Fibroblast of the aortic adventitia (primary cell): ENCODE data around the gene INPP4A. TPM values are rescaled to one million over a fixed set of nuclear protein-coding genes. Genes with fewer than 3 reads are reported as not detected.

Experiments
- DNase-seq: peaks from one replicate; pipeline ENCODE4 v3.0.0-alpha.2; 2010; ENCODE audit warnings: low read depth
- H3K4me3 ChIP-seq: 2 replicates; pipeline ENCODE4 v1.5.1; 2011; ENCODE audit warnings: low read depth, mild to moderate bottlenecking, control low read depth, low read length, moderate library complexity
- CTCF ChIP-seq: IDR thresholded peaks from 2 replicates; pipeline ENCODE4 v1.5.1; 2011; ENCODE audit warnings: mild to moderate bottlenecking, low read length, control low read depth, inconsistent platforms; ENCODE audit not compliant: insufficient read depth
- total RNA-seq: library from RNA; depleted of rRNA; stranded (reverse); fragments of >200 nt; gene quantifications from 2 replicates; pipeline ENCODE4 v1.2.3, GENCODE V29; 2012; ENCODE audit warnings: low replicate concordance

The INPP4A gene
- total RNA-seq, 1 donor, result 16.2 TPM

- H3K4me3 ChIP-seq, result no peak overlapping the region
- no peak for TF ChIP-seq CTCF
- DNase-seq, result no peak
These were observed 94.5 kb downstream of the INPP4A start for GRCh38 chr2:98539056-98539735.

GRCh38 chr2:98540536-98540935 is 95.9 kb downstream of the INPP4A start:
- DNase-seq, result no peak
- no peak overlapping the region for H3K4me3 ChIP-seq
- TF ChIP-seq CTCF, result no peak

GRCh38 chr2:98541489-98541888 is 96.8 kb downstream of the INPP4A start:
- no peak for TF ChIP-seq CTCF
- DNase-seq, result no peak
- H3K4me3 ChIP-seq, result no peak overlapping the region

GRCh38 chr2:98541906-98542305 is 97.2 kb downstream of the INPP4A start:
- no peak for TF ChIP-seq CTCF
- no peak overlapping the region for H3K4me3 ChIP-seq
- DNase-seq, result no peak

- no peak for DNase-seq
- H3K4me3 ChIP-seq, result no peak overlapping the region
- TF ChIP-seq CTCF, result no peak
These were observed 98.6 kb downstream of the INPP4A start for GRCh38 chr2:98543214-98543613.

- no peak for TF ChIP-seq CTCF
- no peak for DNase-seq
- H3K4me3 ChIP-seq, result no peak overlapping the region
These were observed 99.2 kb downstream of the INPP4A start for GRCh38 chr2:98543842-98544241.

- no peak for DNase-seq
- no peak for TF ChIP-seq CTCF
- H3K4me3 ChIP-seq, result no peak overlapping the region
These were observed 100.9 kb downstream of the INPP4A start for GRCh38 chr2:98545591-98545990.
